ENCODE data around the gene B4GALT2. TPM values are rescaled to one million over a fixed set of nuclear protein-coding genes. Genes with fewer than 3 reads are reported as not detected.

B4GALT2 gene
- total and polyA plus RNA-seq, 10 of the 15 experiments (the other 5 are each of a cell fraction or from before 2014, with no cell fraction given) = 0.98 to 61.0 (median 23.4) TPM

- no peak for TF ChIP-seq E2F4 (IDR thresholded peaks at IDR 0.05; ENCODE audit: low read depth, low read length)
- no peak for TF ChIP-seq NR2C2 (IDR thresholded peaks at IDR 0.05; ENCODE audit: borderline replicate concordance, control insufficient read depth, insufficient read length, low read depth)
- no peak for TF ChIP-seq CHD1 (IDR thresholded peaks at IDR 0.05; ENCODE audit: low read depth, low read length)
Measured at GRCh38 chr1:44040418-44040817, 61.4 kb downstream of the B4GALT2 start (continued).

Other genes with a start within 250 kb of the B4GALT2 start
Only the 7 nearest of the 9 such genes appear.
- 0.98 and 2.1 TPM in 2 replicates for gene ARTN, start 45.4 kb upstream of the B4GALT2 start, total RNA-seq (2014; rRNA removed)
- 0.40 and 0.69 TPM in 2 replicates for gene ARTN, start 45.4 kb upstream of the B4GALT2 start, total RNA-seq (2014; rRNA removed; fragmentation: Illumina TruSeq; extraction: Trizol)
- gene ARTN, start 45.4 kb upstream of the B4GALT2 start, total RNA-seq (2021) = 1.8 and 2.9 TPM in 2 replicates
- gene ARTN, start 45.4 kb upstream of the B4GALT2 start, polyA plus RNA-seq (2011; rRNA removed) = 0.11 TPM in 1 of 2 replicates, not detected in the other
- 0.34 and 0.36 TPM in 2 replicates for gene ARTN, start 45.4 kb upstream of the B4GALT2 start, polyA plus RNA-seq (2014; fragmentation: Illumina TruSeq; extraction: Trizol)
- under 1 TPM; 0.06 to 0.16 TPM for gene ARTN, start 45.4 kb upstream of the B4GALT2 start, polyA plus RNA-seq (2014; fragmentation: Nextera tagmentation; extraction: Ambion mirVana)
- gene ARTN, start 45.4 kb upstream of the B4GALT2 start, polyA plus RNA-seq (2014; rRNA removed) = 1.4 and 2.8 TPM in 2 replicates
- under 1 TPM in 1 of 2 experiments, not detected in 1; 0.21 TPM for gene ARTN, start 45.4 kb upstream of the B4GALT2 start, polyA plus RNA-seq (2016; fragmentation: Nextera tagmentation; extraction: Ambion mirVana)
- 18.2 and 18.4 TPM in 2 replicates for gene IPO13, start 32.3 kb upstream of the B4GALT2 start, total RNA-seq (2014; rRNA removed)
- gene IPO13, start 32.3 kb upstream of the B4GALT2 start, total RNA-seq (2014; rRNA removed; fragmentation: Illumina TruSeq; extraction: Trizol) = 7.3 and 10.1 TPM in 2 replicates
- gene IPO13, start 32.3 kb upstream of the B4GALT2 start, total RNA-seq (2021) = 22.1 and 26.6 TPM in 2 replicates
- 5.6 and 9.3 TPM in 2 replicates for gene IPO13, start 32.3 kb upstream of the B4GALT2 start, polyA plus RNA-seq (2011; rRNA removed)
- gene IPO13, start 32.3 kb upstream of the B4GALT2 start, polyA plus RNA-seq (2014; fragmentation: Illumina TruSeq; extraction: Trizol) = 8.5 and 14.0 TPM in 2 replicates
- gene IPO13, start 32.3 kb upstream of the B4GALT2 start, polyA plus RNA-seq (2014; fragmentation: Nextera tagmentation; extraction: Ambion mirVana) = 1 to 10 TPM; 7.1 to 9.5 TPM
- 16.5 and 17.9 TPM in 2 replicates for gene IPO13, start 32.3 kb upstream of the B4GALT2 start, polyA plus RNA-seq (2014; rRNA removed)
- 10 to 100 TPM; 21.5 TPM for gene IPO13, start 32.3 kb upstream of the B4GALT2 start, polyA plus RNA-seq (2016; fragmentation: Nextera tagmentation; extraction: Ambion mirVana)
- 67.2 and 75.1 TPM in 2 replicates for gene DPH2, start 9.2 kb upstream of the B4GALT2 start, total RNA-seq (2014; rRNA removed)
- 32.2 and 37.9 TPM in 2 replicates for gene DPH2, start 9.2 kb upstream of the B4GALT2 start, total RNA-seq (2014; rRNA removed; fragmentation: Illumina TruSeq; extraction: Trizol)
- gene DPH2, start 9.2 kb upstream of the B4GALT2 start, total RNA-seq (2021) = 58.0 and 60.1 TPM in 2 replicates
- gene DPH2, start 9.2 kb upstream of the B4GALT2 start, polyA plus RNA-seq (2011; rRNA removed) = 30.7 and 44.0 TPM in 2 replicates
- gene DPH2, start 9.2 kb upstream of the B4GALT2 start, polyA plus RNA-seq (2014; fragmentation: Illumina TruSeq; extraction: Trizol) = 22.4 and 43.2 TPM in 2 replicates
- gene DPH2, start 9.2 kb upstream of the B4GALT2 start, polyA plus RNA-seq (2014; fragmentation: Nextera tagmentation; extraction: Ambion mirVana) = 10 to 100 TPM; 13.1 to 14.3 TPM
- gene DPH2, start 9.2 kb upstream of the B4GALT2 start, polyA plus RNA-seq (2014; rRNA removed) = 74.5 and 76.2 TPM in 2 replicates
- 10 to 100 TPM; 76.6 to 82.9 TPM for gene DPH2, start 9.2 kb upstream of the B4GALT2 start, polyA plus RNA-seq (2016; fragmentation: Nextera tagmentation; extraction: Ambion mirVana)
- 176 and 177 TPM in 2 replicates for gene ATP6V0B, start 4.2 kb upstream of the B4GALT2 start, total RNA-seq (2014; rRNA removed)
- 70.0 and 75.8 TPM in 2 replicates for gene ATP6V0B, start 4.2 kb upstream of the B4GALT2 start, total RNA-seq (2014; rRNA removed; fragmentation: Illumina TruSeq; extraction: Trizol)
- gene ATP6V0B, start 4.2 kb upstream of the B4GALT2 start, total RNA-seq (2021) = 115 and 120 TPM in 2 replicates
- gene ATP6V0B, start 4.2 kb upstream of the B4GALT2 start, polyA plus RNA-seq (2011; rRNA removed) = 72.2 and 132 TPM in 2 replicates
- gene ATP6V0B, start 4.2 kb upstream of the B4GALT2 start, polyA plus RNA-seq (2014; fragmentation: Illumina TruSeq; extraction: Trizol) = 30.1 and 70.5 TPM in 2 replicates
- gene ATP6V0B, start 4.2 kb upstream of the B4GALT2 start, polyA plus RNA-seq (2014; fragmentation: Nextera tagmentation; extraction: Ambion mirVana) = 100 to 1,000 TPM in 1 of 2 experiments, 10 to 100 TPM in 1; 65.3 to 157 TPM
- 156 and 159 TPM in 2 replicates for gene ATP6V0B, start 4.2 kb upstream of the B4GALT2 start, polyA plus RNA-seq (2014; rRNA removed)
- 100 to 1,000 TPM; 247 to 250 TPM for gene ATP6V0B, start 4.2 kb upstream of the B4GALT2 start, polyA plus RNA-seq (2016; fragmentation: Nextera tagmentation; extraction: Ambion mirVana)
- 1.6 and 2.2 TPM in 2 replicates for gene CCDC24, start 12.4 kb downstream of the B4GALT2 start, total RNA-seq (2014; rRNA removed)
- gene CCDC24, start 12.4 kb downstream of the B4GALT2 start, total RNA-seq (2014; rRNA removed; fragmentation: Illumina TruSeq; extraction: Trizol) = 0.67 and 0.78 TPM in 2 replicates
- 2.2 and 3.1 TPM in 2 replicates for gene CCDC24, start 12.4 kb downstream of the B4GALT2 start, total RNA-seq (2021)
- 0.49 and 1.0 TPM in 2 replicates for gene CCDC24, start 12.4 kb downstream of the B4GALT2 start, polyA plus RNA-seq (2011; rRNA removed)
- gene CCDC24, start 12.4 kb downstream of the B4GALT2 start, polyA plus RNA-seq (2014; fragmentation: Illumina TruSeq; extraction: Trizol) = 0.59 and 1.0 TPM in 2 replicates
- under 1 TPM in 1 of 2 experiments, not detected in 1; 0.18 TPM for gene CCDC24, start 12.4 kb downstream of the B4GALT2 start, polyA plus RNA-seq (2014; fragmentation: Nextera tagmentation; extraction: Ambion mirVana)
- gene CCDC24, start 12.4 kb downstream of the B4GALT2 start, polyA plus RNA-seq (2014; rRNA removed) = 2.1 and 4.2 TPM in 2 replicates
- gene CCDC24, start 12.4 kb downstream of the B4GALT2 start, polyA plus RNA-seq (2016; fragmentation: Nextera tagmentation; extraction: Ambion mirVana) = 1 to 10 TPM; 1.6 to 1.7 TPM
- gene SLC6A9, start 52.3 kb downstream of the B4GALT2 start, total RNA-seq (2014; rRNA removed) = 0.38 and 0.40 TPM in 2 replicates
- gene SLC6A9, start 52.3 kb downstream of the B4GALT2 start, total RNA-seq (2014; rRNA removed; fragmentation: Illumina TruSeq; extraction: Trizol) = 0.36 and 0.88 TPM in 2 replicates
- gene SLC6A9, start 52.3 kb downstream of the B4GALT2 start, total RNA-seq (2021) = 1.4 and 2.0 TPM in 2 replicates
- 0.10 and 0.58 TPM in 2 replicates for gene SLC6A9, start 52.3 kb downstream of the B4GALT2 start, polyA plus RNA-seq (2011; rRNA removed)
- 0.46 and 0.68 TPM in 2 replicates for gene SLC6A9, start 52.3 kb downstream of the B4GALT2 start, polyA plus RNA-seq (2014; fragmentation: Illumina TruSeq; extraction: Trizol)
- under 1 TPM; 0.02 to 0.03 TPM for gene SLC6A9, start 52.3 kb downstream of the B4GALT2 start, polyA plus RNA-seq (2014; fragmentation: Nextera tagmentation; extraction: Ambion mirVana)
- gene SLC6A9, start 52.3 kb downstream of the B4GALT2 start, polyA plus RNA-seq (2014; rRNA removed) = 1.6 TPM in 2 replicates
- 1 to 10 TPM in 1 of 2 experiments, under 1 TPM in 1; 0.74 to 1.3 TPM for gene SLC6A9, start 52.3 kb downstream of the B4GALT2 start, polyA plus RNA-seq (2016; fragmentation: Nextera tagmentation; extraction: Ambion mirVana)
- not detected in 2 replicates for gene KLF17, start 139.6 kb downstream of the B4GALT2 start, total RNA-seq (2014; rRNA removed)
- gene KLF17, start 139.6 kb downstream of the B4GALT2 start, total RNA-seq (2014; rRNA removed; fragmentation: Illumina TruSeq; extraction: Trizol) = not detected in 2 replicates
- gene KLF17, start 139.6 kb downstream of the B4GALT2 start, total RNA-seq (2021) = not detected in 2 replicates
- not detected in 2 replicates for gene KLF17, start 139.6 kb downstream of the B4GALT2 start, polyA plus RNA-seq (2011; rRNA removed)
- gene KLF17, start 139.6 kb downstream of the B4GALT2 start, polyA plus RNA-seq (2014; fragmentation: Illumina TruSeq; extraction: Trizol) = not detected in 2 replicates
- not detected for gene KLF17, start 139.6 kb downstream of the B4GALT2 start, polyA plus RNA-seq (2014; fragmentation: Nextera tagmentation; extraction: Ambion mirVana)
- not detected in 2 replicates for gene KLF17, start 139.6 kb downstream of the B4GALT2 start, polyA plus RNA-seq (2014; rRNA removed)
- gene KLF17, start 139.6 kb downstream of the B4GALT2 start, polyA plus RNA-seq (2016; fragmentation: Nextera tagmentation; extraction: Ambion mirVana) = not detected

Data from GM12878 (cell line).